T47D (cell line): ENCODE results near the gene GRIPAP1.
A peak's percentile ranks its signal among the peaks of the same experiment; 100 is the strongest.

ENCODE experiments used
- DNase-seq, 2 experiments: peaks; one replicate each; pipeline versions ENCODE4 v3.0.0 to v3.0.0-alpha.2; 2011 to 2012; ENCODE audit warnings: low read depth in 1 of 2, low spot score in 1 of 2
- JUND ChIP-seq: IDR thresholded peaks from 2 replicates; pipeline ENCODE4 v1.6.1; 2012; ENCODE audit warnings: low read depth
- in situ Hi-C: cut with HindIII; loops from 2 replicates; pipeline ENCODE4 v1.10.0; 2016; ENCODE audit warnings: low sequenced_read_pairs, low pct_unique_long_range_greater_than_20kb

The GRIPAP1 gene

DNA sequence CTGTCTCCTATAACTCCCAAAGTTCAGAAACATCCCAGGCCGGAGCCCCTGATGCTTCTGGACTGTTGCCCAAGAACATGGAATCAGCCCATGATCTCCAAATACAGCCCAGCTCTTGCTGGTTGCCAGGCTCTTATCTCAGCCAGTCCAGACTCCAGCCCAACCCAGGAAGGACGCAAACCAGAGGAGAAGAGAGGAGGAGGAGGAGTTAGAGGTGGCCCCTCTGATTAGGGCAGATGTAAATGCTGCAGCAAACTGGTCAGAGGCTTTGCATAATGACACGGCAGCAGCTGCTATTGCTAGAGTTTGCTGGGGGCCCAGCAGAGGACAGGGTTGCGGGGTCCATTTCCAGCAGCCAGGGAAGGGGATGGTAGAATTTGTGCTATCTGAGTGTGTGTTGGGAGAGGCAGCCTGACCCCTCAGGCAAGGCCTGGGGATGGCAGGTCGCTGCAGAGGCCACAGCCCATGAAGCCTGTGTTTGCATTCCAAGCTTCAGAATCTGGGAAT is 40.4 kb downstream of the GRIPAP1 start:
- DNase-seq, result no peak
- TF ChIP-seq JUND, result no peak
- in situ Hi-C loops, result no loop called here

DNA sequence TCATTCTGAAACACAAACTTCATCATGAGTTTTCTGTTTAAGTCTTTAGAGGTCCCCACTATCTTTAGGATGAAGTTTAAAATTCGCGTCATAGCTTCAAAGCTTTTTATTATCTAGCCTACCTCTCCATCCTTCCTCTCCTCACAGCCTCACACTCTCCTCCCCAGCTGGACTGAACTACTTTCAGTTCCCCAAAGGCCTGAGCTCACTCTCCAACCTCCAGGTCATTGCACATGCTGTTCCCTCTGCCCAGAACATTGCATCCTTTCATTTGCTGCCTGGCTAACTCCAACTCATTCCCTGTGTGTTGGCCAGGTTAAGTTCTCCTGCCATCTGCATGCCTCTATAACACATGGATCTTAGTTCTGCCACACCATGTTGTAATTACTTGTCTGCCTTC is 41.8 kb downstream of the GRIPAP1 start:
- DNase-seq, result no peak
- in situ Hi-C loops, result no loop called here
- TF ChIP-seq JUND, result no peak

DNA sequence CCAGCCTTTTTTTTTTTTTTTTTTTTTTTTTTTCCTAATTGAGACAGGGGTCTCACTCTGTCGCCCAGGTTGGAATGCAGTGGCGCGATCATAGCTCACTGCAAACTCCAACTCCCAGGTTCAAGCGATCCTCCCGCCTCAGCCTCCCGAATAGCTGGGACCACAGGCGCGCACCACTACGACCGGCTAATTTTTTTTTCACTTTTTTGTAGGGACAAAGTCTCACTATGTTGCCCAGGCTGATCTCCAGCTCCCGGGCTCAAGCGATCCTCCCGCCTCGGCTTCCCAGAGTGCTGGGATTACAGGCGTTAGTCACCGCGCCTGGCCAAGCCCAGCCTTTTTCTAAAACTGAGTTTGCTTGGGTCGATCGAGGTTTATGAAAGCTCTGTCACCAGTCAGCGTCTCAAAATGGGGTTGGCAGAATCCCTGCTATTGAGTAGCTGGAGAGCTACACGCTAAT is 43.4 kb downstream of the GRIPAP1 start:
- DNase-seq, result peak in 1 of 2 experiments; percentile 43
- in situ Hi-C loops, result no loop called here
- no peak for TF ChIP-seq JUND

DNA sequence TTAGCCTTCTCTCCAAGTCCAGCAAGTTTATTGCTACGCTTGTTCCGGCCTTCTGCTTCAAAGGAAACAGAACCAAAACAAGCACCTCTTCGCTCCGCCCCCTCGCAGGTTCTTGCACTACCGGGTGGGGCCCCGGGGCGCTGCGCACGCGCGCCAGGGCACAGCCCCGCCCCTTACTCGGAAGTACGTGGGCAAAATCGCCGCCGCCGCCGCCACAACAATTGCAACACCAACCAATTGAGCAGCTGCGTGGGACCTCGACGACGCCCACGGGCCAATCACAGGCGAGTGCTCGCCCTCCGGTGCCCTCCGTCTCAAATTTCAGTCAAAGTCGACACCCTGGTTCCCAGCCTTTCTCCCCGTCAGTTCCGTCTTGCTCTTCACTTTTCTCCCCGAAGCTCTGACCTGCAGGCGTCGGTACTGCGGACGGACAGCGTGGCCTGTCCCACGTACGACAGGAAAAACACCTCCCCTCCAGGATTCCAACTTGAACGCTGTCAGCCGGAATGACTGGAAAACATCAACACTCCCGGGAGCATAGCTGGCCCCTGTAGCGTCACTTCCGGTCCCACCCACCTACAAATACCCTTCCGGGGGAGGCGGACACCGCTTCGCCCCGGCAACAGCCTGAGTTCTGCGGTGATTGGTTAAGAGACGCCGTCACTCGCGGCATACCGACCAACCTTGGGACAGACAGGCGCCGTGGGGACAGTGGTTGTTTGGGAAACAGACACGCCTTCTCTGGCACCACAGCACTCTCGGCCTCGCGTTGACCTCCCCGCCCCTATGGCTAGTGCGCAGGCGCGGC is 44.0 kb downstream of the GRIPAP1 start:
- in situ Hi-C loops, result no loop called here
- TF ChIP-seq JUND, result no peak
- peak; percentile 96 to 99 for DNase-seq

DNA sequence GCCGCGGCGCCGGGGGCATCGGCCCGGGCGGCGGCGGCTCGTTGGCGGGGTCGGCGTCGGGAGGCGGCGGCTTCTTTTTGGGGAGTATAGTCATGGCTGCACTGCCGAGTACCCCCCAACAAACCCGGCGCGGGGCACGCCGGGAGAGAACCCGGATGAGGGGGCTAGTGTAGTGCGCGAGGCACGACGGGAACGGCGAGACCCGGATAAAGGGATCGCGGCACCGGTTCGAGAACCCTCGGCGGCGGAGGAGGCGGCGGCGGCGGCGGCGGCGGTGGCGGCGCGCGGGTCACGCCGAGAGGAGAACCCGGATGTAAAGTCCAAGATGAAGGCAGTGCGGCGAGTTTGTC is 44.6 kb downstream of the GRIPAP1 start, which contains the start of gene OTUD5:
TSS of gene OTUD5 (minus strand) at position 131 of the 350 bp plus-strand sequence. CDS start at position 94, 37 bp downstream.
- peak in 1 of 2 experiments; percentile 49 for DNase-seq
- in situ Hi-C loops, result no loop called here

DNA sequence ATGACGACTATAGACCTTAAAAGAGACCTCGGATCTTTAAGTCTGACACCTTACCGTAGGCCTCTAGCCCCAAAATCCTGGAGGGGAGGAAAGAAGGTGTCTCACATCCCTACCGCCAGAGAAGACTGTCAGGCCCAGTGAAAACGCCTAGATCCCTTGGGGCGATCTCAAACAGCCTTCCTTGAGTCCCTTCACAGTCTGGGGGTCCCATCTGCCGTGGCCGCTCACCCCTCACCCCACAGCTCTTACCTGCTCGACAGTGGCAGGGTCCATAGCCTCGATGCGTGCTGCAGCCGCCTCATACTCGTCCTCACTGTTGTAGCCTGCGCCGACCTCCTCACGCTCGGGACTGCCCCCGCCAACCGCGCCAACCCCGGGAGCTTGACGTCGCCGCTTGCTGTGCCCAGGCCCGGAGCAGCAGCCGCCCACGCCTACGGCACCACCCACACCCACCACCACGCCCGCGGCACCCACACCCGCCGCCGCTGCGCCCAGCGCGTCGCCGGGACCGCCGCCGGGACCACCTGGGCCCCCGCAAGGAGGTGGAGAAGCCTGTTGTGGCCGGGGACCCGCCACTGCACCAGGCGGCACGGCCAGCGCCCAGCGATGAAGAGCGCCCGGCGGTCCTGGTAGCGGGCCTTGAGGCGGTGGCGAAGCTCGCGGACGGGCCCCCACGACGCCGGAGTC is 45.2 kb downstream of the GRIPAP1 start:
- in situ Hi-C loops, result no loop called here
- DNase-seq, result no peak
- TF ChIP-seq JUND, result no peak

More for the DNA sequence above, 44.6 kb downstream of the GRIPAP1 start, which contains the start of gene OTUD5:
- no peak for TF ChIP-seq JUND

DNA sequence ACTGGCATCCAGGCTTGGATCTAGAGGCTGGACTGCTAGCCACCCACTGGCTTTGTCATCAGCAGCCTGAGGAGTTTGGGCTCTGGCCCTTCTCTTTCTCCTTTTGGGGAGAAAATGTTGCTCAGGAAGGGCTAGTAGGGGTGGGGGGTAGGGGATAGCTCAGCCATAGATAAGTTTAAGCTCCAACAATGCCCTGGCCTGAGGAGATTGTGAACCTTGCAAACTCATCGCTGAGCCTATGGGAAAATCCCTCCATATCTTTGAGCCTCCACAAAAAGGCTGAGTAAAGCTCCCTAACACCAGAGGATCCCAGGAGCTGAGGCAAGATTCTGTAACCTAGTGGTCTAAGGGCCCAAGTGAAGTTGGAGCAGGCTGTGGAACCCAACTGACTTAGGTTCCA is 53.5 kb downstream of the GRIPAP1 start:
- in situ Hi-C loops, result no loop called here
- DNase-seq, result no peak
- no peak for TF ChIP-seq JUND

DNA sequence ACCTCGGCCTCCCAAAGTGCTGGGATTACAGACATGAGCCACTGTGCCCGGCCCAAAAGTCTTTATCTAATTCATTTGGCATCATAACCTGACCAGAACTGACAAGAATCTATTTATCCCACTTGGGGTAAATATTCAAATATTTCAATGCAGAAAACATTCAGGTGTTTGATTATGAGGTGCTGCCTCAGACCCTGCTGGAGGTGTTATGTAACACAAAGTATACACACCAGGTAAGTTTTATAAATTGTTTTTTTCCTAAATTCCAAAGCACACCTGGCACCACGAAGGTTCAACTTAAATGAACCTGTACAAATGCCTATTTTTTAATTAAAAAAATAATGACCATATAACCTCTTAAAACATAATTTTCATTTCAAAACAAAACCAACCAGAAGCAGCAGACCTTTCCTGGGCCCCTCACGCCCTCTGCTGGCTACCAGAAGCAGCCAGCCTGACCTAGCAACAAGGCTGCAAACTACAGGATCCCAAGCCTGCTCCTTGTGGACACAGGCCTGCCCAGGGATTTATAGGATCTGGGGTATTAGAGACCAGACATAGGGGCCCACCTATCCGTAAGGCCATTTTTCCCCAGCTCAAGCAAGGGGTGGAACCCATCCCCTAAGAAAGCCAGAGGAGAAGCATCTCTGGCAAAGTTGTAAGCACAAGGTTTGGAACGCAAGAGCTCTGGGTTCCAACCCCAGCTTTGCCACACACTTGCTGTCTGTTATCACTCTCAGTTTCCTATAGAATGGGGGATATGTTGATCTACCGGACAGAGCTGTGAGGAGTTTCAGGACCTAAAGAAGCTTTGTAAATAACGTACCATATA is 56.3 kb downstream of the GRIPAP1 start:
- TF ChIP-seq JUND, result no peak
- in situ Hi-C loops, result no loop called here
- peak; percentile 49 to 64 for DNase-seq

DNA sequence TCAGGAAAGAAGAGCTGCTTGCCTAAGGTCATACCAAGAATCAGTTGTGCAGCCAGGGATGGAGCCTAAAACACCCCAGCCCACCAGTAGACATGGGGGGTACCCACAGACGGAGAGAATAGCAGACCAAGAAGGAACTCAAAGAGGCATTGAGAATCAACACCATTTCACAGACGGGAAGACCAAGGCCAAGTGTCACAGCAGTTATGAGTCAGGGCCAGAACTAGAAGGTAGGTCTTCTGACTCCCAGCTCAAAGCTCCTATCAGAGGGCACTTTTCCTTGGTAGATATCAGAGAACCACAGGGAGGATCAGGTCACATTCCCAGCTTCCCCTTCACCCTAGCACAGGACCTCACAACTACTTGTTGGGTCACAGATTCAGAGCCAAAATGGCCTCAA is 59.2 kb downstream of the GRIPAP1 start:
- in situ Hi-C loops, result no loop called here
- no peak for TF ChIP-seq JUND
- no peak for DNase-seq

DNA sequence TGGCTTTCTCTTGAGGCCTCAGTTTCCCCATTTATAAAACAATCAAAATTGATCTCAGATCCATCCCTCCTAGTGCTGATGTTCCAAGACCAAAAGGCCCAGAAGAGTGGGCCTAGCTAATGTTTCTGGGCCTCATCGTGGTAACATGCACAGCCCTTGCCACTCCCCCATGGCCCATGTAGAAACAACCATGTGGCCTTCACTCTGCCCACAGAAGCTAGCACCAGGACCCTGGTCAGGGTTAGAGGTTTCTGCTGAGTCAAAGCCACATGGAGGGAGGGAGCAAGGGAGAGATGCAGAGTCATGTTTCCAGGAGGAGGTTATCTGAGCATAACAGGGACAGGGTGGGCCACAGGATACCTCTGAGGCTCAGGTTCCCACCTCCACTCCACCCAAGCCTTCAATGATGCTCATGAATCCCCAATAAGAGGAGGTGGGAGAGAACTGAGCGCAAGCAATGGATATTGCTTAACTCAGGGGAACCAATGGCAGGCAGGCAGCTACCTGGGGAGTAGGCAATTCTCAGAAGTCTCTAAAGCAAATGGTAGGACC is 61.6 kb downstream of the GRIPAP1 start:
- DNase-seq, result no peak
- TF ChIP-seq JUND, result no peak
- in situ Hi-C loops, result no loop called here

DNA sequence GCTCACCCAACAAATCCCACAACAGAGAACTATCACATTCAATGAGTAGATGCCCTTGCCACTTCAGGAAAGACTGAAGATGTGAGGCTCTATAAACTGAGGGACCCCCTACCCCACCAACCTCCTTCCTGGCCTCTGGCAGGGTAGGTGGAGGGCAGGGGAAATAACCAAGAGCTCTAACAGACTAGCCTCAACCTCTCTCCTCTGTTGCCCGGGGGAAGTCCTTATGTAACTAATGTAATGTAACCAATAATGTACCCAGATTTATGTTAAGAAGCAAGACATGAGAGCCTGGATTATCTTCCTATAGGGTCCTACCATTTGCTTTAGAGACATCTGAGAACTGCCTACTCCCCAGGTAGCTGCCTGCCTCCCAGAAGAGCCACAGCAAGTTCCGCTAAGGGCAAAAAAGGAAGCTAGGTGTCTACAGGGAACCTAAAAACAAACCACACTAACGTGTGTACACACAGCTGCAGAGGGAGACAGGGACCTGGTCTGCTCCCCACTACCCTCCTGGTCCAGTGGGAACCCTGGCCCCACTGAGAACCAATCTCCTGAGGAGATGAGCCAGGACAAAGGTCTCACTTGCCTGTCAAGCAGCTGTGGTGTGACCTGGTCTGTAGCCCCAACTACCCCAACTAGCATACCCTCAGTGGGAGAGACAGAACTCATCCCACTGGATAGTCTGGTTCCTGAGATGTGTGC is 62.4 kb downstream of the GRIPAP1 start:
- in situ Hi-C loops, result no loop called here
- no peak for TF ChIP-seq JUND
- DNase-seq, result no peak
